Common myeloid progenitor, CD34-positive (primary cell): ENCODE measurements around the gene GPT2.

Experiments used
- CTCF ChIA-PET: fragments of 350-600 bp; sonication (Branson Sonifier 250); formaldehyde crosslinking; loops from one replicate; lab custom pipeline; 2021; ENCODE audit warnings: antibody characterized with exemption; lab: Charles Lee
- POLR2A ChIA-PET: fragments of 350-600 bp; sonication (Branson Sonifier 250); formaldehyde crosslinking; loops from one replicate; lab custom pipeline; 2021; ENCODE audit warnings: antibody characterized with exemption; lab: Charles Lee
- DNase-seq, 3 donors: peaks; one replicate each; pipeline versions ENCODE4 v3.0.0 to v3.0.0-alpha.2; 2013
- H3K27ac ChIP-seq, 2 experiments: 1 replicate in 1 of 2; 2 replicates in 1 of 2; pipeline ENCODE4 v1.7.0; 2013; ENCODE audit warnings: inconsistent platforms in 2 of 2, low read length in 2 of 2, mild to moderate bottlenecking in 2 of 2, low read depth in 1 of 2, moderate library complexity in 1 of 2; ENCODE audit not compliant: severe bottlenecking in 2 of 2, insufficient read depth in 1 of 2, poor library complexity in 1 of 2
- H3K27me3 ChIP-seq, 5 experiments: replicated peaks in 2 of 5; 1 replicate in 3 of 5; 2 replicates in 2 of 5; pipeline versions ENCODE4 v1.6.1 to v1.7.0; 2013; ENCODE audit warnings: low read length in 4 of 5, mild to moderate bottlenecking in 2 of 5, moderate library complexity in 2 of 5, inconsistent platforms in 1 of 5; ENCODE audit not compliant: insufficient read depth in 5 of 5, control insufficient read depth in 4 of 5
- H3K36me3 ChIP-seq, 4 experiments: 1 replicate in 2 of 4; 2 replicates in 2 of 4; pipeline versions ENCODE4 v1.6.1 to v1.7.0; 2013; ENCODE audit warnings: low read length in 3 of 4, control low read depth in 1 of 4, mild to moderate bottlenecking in 1 of 4; ENCODE audit not compliant: control insufficient read depth in 4 of 4, insufficient read depth in 4 of 4
- H3K4me1 ChIP-seq, 4 experiments: 1 replicate in 3 of 4; 2 replicates in 1 of 4; pipeline versions ENCODE4 v1.6.1 to v1.7.1; 2013; ENCODE audit warnings: low read length in 3 of 4, mild to moderate bottlenecking in 3 of 4, control low read depth in 1 of 4, inconsistent platforms in 1 of 4, moderate library complexity in 1 of 4; ENCODE audit not compliant: control insufficient read depth in 4 of 4, insufficient read depth in 4 of 4; ENCODE audit errors: control extremely low read depth in 1 of 4
- H3K4me3 ChIP-seq, 7 experiments: 1 replicate in 4 of 7; 2 replicates in 3 of 7; pipeline versions ENCODE4 v1.5.1 to v1.7.0; 2013; ENCODE audit warnings: mild to moderate bottlenecking in 7 of 7, low read length in 6 of 7, moderate library complexity in 6 of 7, inconsistent platforms in 2 of 7, low read depth in 2 of 7, control low read depth in 1 of 7; ENCODE audit not compliant: insufficient read depth in 4 of 7, control insufficient read depth in 1 of 7; ENCODE audit errors: extremely low read depth in 1 of 7
- H3K9me3 ChIP-seq, 5 experiments: 1 replicate in 4 of 5; 2 replicates in 1 of 5; pipeline versions ENCODE4 v1.6.1 to v1.7.1; 2013; ENCODE audit warnings: low read length in 4 of 5, mild to moderate bottlenecking in 2 of 5, inconsistent platforms in 1 of 5, low read depth in 1 of 5, moderate library complexity in 1 of 5; ENCODE audit not compliant: control insufficient read depth in 4 of 5, insufficient read depth in 2 of 5; ENCODE audit errors: control extremely low read depth in 1 of 5
- WGBS: methylation state at CpG from one replicate; pipeline ENCODE4 v1.1.5; 2013; ENCODE audit not compliant: insufficient coverage; 5-methylcytosine and 5-hydroxymethylcytosine counted together

Gene GPT2

DNA sequence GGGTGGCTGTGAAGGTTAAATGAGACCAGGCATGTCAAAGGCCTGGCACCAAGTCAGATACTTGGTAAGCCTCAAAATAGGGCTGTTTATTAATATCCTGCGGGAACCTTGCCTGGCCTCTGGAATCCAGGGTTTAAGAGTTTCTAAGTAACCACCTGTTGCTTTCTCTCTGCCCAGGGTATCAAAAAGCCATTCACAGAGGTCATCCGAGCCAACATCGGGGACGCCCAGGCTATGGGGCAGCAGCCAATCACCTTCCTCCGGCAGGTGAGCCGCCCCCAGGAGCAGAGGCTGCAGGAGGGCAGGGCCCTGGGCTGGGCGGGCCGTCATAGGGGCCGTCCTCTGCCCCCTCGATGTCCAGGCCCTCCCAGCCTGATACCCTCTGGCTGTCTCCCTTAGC lies 13.3 kb downstream of the GPT2 start:
- H3K27ac ChIP-seq: no peak overlapping the region
- no peaks in the 10 kb centered on the region for H3K9me3 ChIP-seq
- peaks cover 0 to 72% (median 10%) of the 10 kb centered on the region in 4 experiments for H3K36me3 ChIP-seq
- H3K4me3 ChIP-seq: no peak overlapping the region
- no peak for DNase-seq
- WGBS: 96% methylated on average over 10 of the region's 10 CpGs
- ChIA-PET POLR2A (no interaction called here), CTCF (no interaction called here)
- peaks cover 0 to 6% (median 0%) of the 10 kb centered on the region in 4 experiments for H3K4me1 ChIP-seq
- no peaks in the 10 kb centered on the region for H3K27me3 ChIP-seq

DNA sequence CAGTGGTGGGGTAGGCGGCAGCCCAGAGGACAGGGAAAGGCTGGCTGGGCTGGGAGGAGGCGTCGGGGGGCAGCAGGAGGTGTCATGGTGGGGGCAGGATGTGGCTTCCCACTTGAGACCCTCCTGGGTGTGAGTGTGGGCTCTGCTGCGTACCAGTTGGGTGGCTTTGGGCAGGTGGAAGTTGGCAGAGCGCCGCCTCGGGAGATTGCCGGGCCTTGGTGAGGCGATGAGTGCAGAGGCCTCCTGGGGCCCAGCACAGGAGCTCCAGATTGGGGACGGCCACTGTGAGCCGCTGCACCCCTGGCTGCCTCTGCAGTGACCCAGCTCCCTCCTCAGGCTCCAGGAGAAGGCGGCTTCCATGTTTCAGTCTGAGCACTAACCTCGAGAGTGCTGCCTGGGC lies 13.8 kb downstream of the GPT2 start:
- no peaks in the 10 kb centered on the region for H3K9me3 ChIP-seq
- peaks cover 0 to 70% (median 10%) of the 10 kb centered on the region in 4 experiments for H3K36me3 ChIP-seq
- H3K4me3 ChIP-seq: no peak overlapping the region
- H3K27me3 ChIP-seq: no peaks in the 10 kb centered on the region
- ChIA-PET POLR2A (no interaction called here), CTCF (interaction anchor here (1.2 to 2.5 kb wide), 2 partner anchors 15 to 44 kb away, joined by 3 to 9 read pairs; no protein-coding TSS in a partner anchor)
- no peak overlapping the region for H3K27ac ChIP-seq
- DNase-seq: no peak
- H3K4me1 ChIP-seq: peaks cover 0 to 6% (median 0%) of the 10 kb centered on the region in 4 experiments
- WGBS: 92% methylated on average over 13 of the region's 13 CpGs

DNA sequence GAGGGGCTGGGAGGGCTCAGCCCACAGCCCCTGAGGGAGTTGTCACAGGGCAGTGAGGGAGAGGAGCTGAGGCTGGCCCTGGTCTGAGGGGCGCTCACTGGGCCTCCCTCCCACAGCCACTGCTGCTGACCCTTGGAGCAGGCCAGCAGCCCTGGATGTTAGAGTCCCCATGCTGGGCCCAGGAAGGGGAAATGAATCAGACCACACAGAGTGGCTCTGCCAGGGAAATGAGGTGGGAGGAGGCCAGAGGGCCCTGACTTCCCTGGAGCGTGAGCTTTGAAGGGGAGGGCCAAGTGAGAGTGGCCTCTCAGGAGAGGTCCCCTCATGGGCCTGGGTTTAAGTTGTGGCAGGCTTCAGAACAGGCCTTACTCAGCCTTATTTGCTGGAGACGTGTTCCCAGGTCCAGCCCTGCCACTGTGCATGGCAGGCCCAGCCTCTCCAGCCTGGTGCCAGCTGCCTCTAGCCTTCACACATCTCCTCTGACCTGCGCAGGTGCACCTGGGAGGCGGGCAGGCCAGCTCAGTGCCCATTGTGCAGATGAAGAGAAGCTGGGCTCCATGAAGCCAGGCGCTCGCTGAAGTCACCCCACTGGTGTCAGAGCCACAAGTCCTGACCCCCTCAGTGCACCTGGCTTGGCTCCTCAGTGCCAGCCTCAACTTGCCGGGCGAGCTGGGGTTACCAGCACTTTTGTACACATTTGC lies 15.4 kb downstream of the GPT2 start:
- no peak for DNase-seq

DNA sequence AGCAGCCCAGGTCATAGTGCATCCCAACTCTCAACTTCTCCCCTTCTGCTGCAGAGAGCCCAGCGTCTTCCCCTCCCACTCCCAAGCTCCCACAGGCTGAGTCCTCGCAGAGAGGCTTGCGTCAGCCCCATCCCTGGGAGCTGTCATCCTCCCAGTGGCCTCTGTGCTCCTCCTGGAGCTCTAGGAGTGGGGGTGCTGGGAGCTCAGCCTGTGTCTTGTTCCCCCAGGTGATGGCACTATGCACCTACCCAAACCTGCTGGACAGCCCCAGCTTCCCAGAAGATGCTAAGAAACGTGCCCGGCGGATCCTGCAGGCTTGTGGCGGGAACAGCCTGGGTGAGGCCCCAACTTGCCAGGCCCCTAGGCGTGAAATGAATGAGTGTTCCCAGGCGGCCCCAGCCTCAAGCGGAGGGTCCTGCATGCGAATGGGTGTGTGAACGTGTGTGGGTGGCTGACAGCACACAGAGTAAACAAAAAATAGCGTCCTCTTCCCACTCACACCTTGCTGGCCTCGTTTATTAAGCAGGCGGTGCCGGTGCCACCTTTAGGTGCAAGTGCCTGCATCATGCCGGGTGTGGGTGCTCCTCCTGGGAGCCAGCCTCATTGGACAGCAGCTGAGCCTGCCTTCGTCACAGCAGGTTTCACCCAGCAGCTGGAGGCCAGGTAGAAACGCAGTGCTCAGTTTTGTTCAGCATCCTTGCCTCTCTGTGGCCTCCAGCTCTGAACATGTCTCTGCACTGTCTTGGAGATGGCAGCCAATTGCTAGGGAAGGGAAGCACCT lies 16.5 kb downstream of the GPT2 start:
- POLR2A ChIA-PET: no interaction called here

More for the DNA sequence above, 15.4 kb downstream of the GPT2 start:
- H3K4me3 ChIP-seq: no peak overlapping the region
- H3K27me3 ChIP-seq: no peaks in the 10 kb centered on the region
- H3K4me1 ChIP-seq: peaks cover 0 to 6% (median 0%) of the 10 kb centered on the region in 4 experiments
- ChIA-PET POLR2A (no interaction called here), CTCF (interaction anchor here (0.6 to 2.5 kb wide), 5 partner anchors 9 to 296 kb away, joined by 3 to 9 read pairs (median 4); no protein-coding TSS in a partner anchor)
- 98% methylated on average over 8 of the region's 9 CpGs for WGBS
- H3K27ac ChIP-seq: no peak overlapping the region
- peaks cover 0 to 70% (median 10%) of the 10 kb centered on the region in 4 experiments for H3K36me3 ChIP-seq
- no peaks in the 10 kb centered on the region for H3K9me3 ChIP-seq

DNA sequence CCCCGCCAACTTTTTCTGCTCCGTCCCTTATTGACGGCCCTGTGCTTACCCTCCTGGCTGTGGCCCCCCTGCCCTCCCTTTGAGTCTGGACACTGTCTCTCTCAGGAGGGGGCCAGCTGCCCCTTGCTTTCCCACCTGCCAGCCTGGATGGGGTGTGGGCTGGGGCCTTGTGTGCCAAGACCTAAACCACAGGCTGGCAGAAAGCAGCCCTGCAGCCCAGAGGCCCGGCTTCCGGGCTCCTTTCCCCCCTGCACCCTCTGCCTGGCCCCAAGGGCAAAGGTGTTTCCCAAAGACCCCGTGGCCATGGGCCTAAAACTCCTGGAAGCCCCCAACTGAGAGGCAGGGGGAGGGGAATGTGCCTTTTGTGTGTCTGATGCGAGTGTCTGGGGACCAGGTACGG lies 17.5 kb downstream of the GPT2 start:
- Histone ChIP-seq H3K4me1 (peaks cover 0 to 6% (median 0%) of the 10 kb centered on the region in 4 experiments), H3K36me3 (peaks cover 0 to 76% (median 11%) of the 10 kb centered on the region in 4 experiments), H3K4me3 (no peak overlapping the region), H3K27ac (no peak overlapping the region), H3K27me3 (no peaks in the 10 kb centered on the region), H3K9me3 (no peaks in the 10 kb centered on the region)
- DNase-seq: no peak
- ChIA-PET POLR2A (no interaction called here), CTCF (interaction anchor here (1.2 to 1.8 kb wide), 2 partner anchors 44 to 228 kb away, joined by 4 read pairs; no protein-coding TSS in a partner anchor)
- 95% methylated on average over 5 of the region's 8 CpGs for WGBS

More for the DNA sequence above, 16.5 kb downstream of the GPT2 start:
- H3K9me3 ChIP-seq: no peaks in the 10 kb centered on the region
- H3K27ac ChIP-seq: no peak overlapping the region
- peaks cover 0 to 6% (median 0%) of the 10 kb centered on the region in 4 experiments for H3K4me1 ChIP-seq
- CTCF ChIA-PET: interaction anchor here (0.7 to 2.5 kb wide), 5 partner anchors 8 to 227 kb away, joined by 3 to 9 read pairs (median 4); no protein-coding TSS in a partner anchor
- no peak for DNase-seq
- H3K4me3 ChIP-seq: no peak overlapping the region
- H3K36me3 ChIP-seq: peaks cover 0 to 75% (median 10%) of the 10 kb centered on the region in 4 experiments
- 93% methylated on average over 18 of the region's 19 CpGs for WGBS
- H3K27me3 ChIP-seq: no peaks in the 10 kb centered on the region

DNA sequence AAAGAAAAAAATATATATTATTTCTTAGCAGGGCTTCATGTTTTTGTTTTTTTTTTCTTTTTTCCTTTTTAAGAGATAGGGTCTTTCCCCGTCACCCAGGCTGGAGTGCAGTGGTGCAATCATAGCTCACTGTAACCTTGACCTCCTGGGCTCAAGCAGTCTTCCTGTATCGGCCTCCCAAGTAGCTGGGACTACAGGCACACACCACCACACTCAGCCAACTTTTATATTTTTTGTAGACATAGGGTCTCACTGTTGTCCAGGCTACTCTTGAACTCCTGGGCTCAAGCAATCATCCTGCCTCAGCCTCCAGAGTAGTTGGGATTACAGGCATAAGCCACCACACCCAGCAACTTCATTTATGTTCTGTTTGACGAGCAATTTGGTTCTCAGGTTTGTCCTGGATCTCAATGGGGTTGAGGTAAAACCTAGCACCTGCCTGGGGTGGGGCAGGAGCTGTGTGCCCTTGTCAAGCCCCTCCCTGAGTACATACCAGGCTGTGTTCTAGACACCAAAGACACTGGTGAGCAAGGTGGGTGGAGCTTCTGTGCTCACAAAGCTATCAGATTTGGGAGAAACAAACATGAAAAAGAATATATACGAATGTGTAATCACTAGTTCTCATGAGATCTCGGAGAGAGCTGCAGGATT lies 19.2 kb downstream of the GPT2 start:
- POLR2A ChIA-PET: no interaction called here

More for the DNA sequence above, 19.2 kb downstream of the GPT2 start:
- CTCF ChIA-PET: interaction anchor here (1.0 to 12.5 kb wide), 4 partner anchors 14 to 51 kb away, joined by 3 to 148 read pairs (median 4); no protein-coding TSS in a partner anchor
- Histone ChIP-seq H3K27ac (no peak overlapping the region), H3K36me3 (peaks cover 0 to 82% (median 17%) of the 10 kb centered on the region in 4 experiments), H3K9me3 (no peaks in the 10 kb centered on the region), H3K4me1 (peaks cover 0 to 6% (median 0%) of the 10 kb centered on the region in 4 experiments), H3K4me3 (no peak overlapping the region), H3K27me3 (no peaks in the 10 kb centered on the region)
- no peak for DNase-seq
- 100% methylated on average over 5 of the region's 5 CpGs for WGBS
